ENCODE results near the gene DUSP18.
"Not testable (repeated sequence)": the region's sequence is repeated elsewhere in the genome, so short reads cannot be mapped to it uniquely, and the experiment has no call there.

The DUSP18 gene

DNA sequence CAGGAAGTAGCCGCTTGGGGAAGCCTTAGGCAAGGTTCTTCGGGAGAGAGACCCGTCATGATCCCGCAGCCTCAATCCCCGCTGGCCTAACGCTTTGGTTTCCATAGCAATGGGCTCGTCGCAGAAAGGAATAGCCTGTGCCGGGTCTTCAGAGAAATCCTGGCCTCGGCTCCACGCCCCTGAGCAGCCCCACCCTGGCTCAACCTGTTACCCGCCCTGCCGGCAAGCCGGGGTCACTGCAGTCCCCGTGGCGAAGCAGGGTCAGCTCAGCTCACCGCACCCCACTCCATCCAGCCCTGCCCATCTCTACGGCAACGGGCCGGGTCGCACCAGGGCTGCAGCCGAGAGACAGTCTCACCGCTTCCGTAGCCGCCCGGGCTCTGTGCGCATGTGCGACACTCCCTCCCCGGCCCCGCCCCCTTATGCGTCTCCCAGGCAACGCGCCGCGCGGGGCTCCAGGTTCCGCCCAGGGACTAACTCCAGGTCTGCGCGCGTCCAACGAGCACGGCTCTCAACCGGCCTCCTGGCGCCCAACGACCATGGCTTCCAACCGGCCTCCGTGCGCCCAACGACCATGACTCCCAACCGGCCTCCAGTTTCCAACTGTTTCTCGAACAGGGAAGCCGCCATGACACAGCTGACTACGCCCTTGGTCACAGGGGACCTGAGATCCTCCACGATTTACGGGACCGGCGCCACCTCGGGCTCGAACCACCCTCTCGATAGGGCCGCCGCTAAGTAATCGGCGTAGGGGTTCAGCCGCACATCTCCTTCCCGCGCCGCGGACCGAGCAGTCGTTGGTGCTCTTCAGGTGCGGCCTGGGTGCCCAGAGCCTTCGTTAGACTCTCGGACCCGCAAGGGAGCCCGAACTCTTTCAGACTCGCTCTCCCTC lies at the start of gene DUSP18:
DUSP18 (minus strand) TSS at position 382 of the 892 bp plus-strand sequence. CDS start 3,872 bp downstream, outside the sequence.
- peak; percentile 90 for DNase-seq

GRCh38 chr22:30714062-30714461 lies 46.4 kb upstream of the DUSP18 start:
- DNase-seq, result no peak

- no peak for DNase-seq
These were observed 44.4 kb upstream of the DUSP18 start for GRCh38 chr22:30712094-30712493.

DNA sequence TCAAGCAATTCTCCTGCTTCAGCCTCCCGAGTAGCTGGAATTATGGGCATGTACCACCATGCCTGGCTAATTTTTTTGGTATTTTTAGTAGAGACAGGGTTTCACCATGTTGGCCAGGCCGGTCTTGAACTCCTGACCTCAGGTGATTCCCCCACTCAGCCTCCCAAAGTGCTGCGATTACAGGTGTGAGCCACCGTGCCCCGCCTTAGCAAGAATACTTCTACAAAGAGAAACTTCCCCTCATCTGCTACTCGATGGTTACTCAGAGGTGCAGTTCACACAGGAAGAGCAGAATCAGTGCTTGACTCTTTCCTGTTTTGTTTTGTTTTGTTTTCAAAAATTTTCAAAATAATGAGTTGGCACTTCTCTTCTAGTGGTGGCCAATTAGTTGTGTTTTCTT lies 42.3 kb upstream of the DUSP18 start:
- not testable (repeated sequence) for DNase-seq

- peak; percentile 58 for DNase-seq
These were observed 38.3 kb upstream of the DUSP18 start for GRCh38 chr22:30705710-30706651.

GRCh38 chr22:30704978-30705377 lies 37.3 kb upstream of the DUSP18 start:
- DNase-seq, result no peak

GRCh38 chr22:30702856-30703255 lies 35.2 kb upstream of the DUSP18 start:
- no peak for DNase-seq

DNA sequence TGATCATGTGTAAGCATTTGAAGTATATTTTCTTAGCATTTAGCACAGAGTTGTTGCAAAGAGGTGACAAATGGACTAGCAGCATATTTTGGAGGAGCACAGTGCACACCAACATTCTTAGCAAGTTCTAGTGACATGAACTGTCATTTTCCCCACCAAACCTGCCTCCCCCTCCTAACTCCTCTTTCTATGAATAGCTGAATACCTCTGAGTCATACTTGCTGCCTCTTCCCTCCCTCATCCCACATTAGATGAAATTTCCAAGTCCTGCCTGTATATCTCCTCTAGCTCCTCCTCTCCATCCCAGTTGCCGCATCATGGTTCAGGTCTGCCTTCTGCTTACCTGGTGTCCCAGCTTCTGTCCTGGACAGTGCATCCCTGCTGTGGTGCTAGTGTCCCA lies 34.2 kb upstream of the DUSP18 start:
- DNase-seq, result no peak

DNA sequence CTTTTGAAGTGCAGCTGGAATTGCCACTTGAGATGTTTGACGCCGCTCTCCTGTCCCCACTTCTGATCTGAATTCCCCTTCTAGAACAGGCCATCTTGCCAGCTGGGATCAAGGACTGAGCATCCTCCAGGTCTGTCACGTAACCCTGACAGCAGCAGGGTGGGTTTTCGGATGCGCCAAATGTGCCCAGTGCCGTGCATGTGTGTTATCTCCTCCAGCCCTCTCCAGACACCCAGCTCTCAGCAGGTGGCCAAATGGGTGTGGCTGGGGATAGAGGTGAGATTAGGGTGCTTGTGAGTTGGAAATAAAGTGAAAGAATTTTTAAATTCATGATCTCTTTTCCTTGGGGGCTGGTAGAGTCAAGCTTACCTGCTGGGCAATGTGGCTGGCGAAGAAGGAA lies 30.3 kb upstream of the DUSP18 start:
- no peak for DNase-seq

DNA sequence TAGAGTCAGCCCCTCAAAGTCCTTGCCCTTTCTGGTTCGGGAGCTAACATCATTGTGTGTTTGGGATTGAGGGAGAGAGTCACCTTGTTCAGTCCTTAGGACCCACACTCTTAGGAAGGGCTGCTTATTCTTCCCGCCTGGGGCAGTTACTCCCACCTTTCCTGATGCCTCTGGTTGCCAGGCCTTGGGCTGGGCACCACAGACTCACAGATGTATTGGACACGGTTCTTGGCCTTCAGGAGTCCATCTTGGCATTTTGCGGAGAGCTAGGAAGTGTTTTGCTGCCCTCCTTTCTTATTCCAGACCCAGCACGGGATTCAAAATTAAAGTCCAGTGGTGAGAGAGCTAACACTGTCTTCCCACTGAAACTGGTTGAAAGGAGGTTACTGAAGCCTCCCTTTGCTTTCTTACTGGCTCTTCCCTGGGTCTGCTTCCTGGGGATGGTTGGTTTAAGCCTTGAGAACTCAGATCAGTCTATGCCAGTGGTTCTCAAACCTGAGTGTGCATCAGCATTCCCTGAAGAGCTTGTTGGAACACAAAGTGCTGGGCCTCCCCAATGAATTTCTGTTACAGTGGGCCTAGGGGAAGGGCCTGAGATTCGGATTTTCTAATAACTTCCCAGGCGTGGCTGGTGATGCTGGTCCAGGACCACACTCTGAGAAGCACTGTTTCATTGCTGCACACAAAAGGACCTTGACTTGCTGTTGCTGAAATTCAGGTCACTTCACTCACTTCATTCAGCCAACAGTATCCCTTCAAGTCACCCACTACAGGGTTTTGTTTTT lies 28.4 kb upstream of the DUSP18 start:
- DNase-seq, result no peak

- no peak for DNase-seq
These were observed 27.7 kb upstream of the DUSP18 start for GRCh38 chr22:30695351-30695851.

DNA sequence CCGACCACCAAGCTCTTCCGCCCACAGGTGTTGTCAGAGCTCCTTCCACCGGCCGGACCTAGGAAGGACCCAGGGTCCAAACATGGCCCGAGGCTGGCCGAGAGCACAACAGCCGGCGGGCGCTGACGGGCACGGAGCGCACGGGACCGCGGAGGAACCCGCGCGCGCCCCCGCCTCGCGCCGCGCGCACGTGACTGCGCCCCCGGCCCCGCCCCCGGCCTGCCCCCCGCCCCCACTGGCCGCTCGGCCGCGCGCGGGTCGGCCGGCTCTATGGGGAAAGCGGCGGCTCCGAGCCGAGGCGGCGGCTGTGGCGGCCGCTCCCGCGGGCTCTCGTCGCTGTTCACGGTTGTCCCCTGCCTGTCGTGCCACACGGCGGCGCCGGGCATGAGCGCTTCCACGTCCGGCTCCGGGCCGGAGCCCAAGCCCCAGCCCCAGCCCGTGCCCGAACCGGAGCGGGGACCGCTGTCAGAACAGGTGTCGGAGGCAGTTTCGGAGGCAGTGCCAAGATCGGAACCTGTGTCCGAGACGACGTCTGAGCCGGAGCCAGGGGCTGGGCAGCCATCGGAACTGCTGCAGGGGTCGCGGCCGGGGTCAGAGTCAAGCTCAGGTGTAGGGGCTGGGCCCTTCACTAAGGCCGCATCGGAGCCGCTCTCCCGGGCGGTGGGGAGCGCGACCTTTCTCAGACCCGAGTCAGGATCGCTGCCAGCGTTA lies 27.1 kb upstream of the DUSP18 start, which contains the start of gene OSBP2:
OSBP2 (plus strand) TSS at position 235 of the 711 bp plus-strand sequence; CDS start at position 271, 36 bp downstream.
- DNase-seq, result peak; percentile 28

DNA sequence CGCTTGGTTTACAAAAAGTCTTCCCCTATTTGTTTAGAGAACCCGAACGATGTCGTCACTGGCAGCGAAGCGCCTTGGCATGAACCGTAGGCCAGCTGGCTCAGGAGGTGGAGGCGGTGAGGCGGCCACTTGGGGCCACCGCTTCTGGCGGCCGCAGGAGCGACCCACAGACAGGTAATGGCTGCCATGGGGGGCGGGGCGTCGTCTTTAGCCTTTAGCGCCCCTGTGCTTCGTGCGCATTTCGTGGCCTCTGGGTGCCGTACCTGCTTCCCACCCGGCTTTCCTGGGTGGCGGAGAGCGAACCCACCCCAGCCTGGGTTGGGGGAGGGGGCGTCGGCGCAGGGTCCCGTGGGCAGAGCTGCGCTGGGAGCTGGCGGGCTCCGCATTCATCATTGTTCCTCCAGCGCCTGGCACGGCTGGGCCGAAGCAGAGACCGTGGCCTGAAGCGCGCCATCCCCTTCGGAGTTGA lies 26.5 kb upstream of the DUSP18 start:
- peak; percentile 62 for DNase-seq

DNA sequence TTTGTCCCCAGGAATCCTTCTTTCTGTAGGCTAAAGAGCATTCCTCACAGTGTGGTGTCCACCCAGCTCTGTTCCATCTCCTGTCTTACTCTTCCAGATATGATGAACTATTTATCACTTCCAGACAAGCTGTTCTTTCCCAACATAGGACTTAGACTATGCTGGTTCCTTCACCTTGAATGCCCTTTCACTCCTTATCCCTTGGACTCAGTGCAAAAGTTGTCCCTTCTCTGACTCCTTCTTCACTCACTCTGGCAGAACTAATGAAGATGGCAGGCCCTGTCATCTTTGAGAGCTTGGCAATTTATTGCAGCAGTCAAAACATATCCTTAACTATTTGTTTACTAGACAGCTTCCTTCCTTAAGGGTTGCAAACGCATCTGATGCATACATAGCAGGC lies 23.5 kb upstream of the DUSP18 start:
- no peak for DNase-seq

- DNase-seq, result no peak
These were observed 21.9 kb upstream of the DUSP18 start for GRCh38 chr22:30689622-30690021.

DNA sequence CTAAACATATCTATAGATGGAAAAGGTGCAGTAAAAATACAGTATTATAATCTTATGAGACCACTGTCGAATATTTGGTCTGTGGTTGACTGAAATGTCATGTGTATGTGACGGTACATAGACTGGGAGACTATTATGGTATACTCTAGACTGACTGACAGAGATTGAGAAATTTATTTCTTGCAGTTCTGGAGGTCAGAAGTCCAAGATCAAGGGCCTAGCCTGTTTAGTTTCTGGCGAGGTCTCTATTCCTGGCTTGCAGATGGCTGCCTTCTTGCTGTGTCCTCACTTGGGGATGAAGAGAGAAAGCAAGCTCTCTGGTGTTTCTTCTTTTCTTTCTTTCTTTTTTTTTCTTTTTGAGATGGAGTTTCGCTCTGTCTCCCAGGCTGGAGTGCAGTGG lies 19.7 kb upstream of the DUSP18 start:
- DNase-seq, result no peak

DNA sequence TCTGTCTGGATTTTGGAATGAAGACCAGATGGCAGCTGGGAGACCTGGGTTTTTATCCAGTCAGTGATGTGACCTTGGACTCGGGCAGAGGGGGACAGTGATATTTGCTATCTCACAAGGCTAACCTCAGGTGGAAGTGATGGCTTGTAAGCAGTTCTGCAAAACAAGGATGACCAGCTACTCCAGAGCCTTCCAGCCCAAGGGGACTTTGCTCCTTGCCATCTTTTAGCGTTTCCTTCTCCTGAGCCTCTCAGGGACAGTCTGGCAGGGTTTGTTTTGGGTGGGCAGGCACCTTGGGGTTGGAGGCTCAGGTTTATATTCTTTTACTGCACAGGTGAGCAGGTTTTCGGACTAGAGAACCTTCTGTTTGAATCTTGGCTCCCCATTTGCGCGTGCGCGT lies 17.5 kb upstream of the DUSP18 start:
- no peak for DNase-seq

DNA sequence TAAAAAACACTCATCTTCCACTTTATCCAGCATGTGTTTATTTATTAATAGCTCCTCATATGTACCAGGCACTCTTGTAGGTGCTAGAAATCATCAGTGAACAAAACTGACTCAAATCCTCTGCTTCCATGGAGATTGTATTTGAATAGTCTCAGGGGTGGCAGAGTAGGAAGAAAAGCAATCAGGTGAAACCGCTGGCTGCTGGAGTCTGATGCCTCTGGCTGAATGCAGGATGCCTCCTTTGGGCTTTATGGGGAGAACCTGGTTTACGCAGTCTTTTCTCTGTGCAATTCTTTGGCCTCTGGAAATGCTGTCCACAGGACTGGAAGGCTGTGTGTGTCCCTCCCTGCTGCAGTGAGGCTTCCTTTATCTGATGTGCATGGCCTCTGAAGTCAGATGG lies 14.2 kb upstream of the DUSP18 start:
- no peak for DNase-seq

- DNase-seq, result no peak
These were observed 13.5 kb upstream of the DUSP18 start for GRCh38 chr22:30680991-30681770.

DNA sequence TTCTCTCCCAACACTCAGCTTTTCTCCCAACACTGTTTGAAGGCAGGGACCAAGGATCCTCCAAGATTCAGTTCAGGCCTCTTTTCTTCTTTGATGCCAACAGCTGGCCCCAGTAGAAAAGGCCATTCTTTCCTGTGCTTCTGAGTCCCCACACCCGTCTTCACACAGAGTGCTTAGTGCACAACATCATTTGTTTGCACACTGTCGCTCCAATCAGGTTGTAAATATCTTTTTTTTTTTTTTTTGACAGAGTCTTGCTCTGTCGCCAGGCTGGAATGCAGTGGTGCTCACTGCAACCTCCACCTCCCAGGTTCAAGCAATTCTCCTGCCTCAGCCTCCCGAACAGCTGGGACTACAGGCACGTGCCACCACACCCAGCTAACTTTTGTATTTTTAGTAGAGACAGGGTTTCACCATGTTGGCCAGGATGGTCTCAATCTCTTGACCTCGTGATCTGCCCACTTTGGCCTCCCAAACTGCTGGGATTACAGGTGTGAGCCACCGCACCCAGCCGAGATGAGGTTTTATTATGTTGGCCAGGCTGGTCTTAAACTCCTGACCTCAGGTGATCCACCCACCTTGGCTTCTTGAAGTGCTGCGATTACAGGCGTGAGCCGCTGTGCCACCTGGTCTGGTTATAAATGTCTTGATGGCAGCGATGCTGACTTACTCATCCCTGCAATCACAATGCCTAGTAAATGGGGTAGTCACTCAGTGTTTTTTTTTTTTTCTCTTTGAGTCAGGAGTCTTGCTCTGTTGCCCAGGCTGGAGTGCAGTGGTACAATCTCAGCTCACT lies 12.4 kb upstream of the DUSP18 start:
- not testable (repeated sequence) for DNase-seq
